ENCODE data around the gene VDAC2. TPM values are rescaled to one million over a fixed set of nuclear protein-coding genes. Genes with fewer than 3 reads are reported as not detected.

VDAC2 gene
- total and polyA plus RNA-seq, 10 of the 15 experiments (the other 5 are each of a cell fraction or from before 2014, with no cell fraction given) = 73.4 to 294 (median 146) TPM

- no peak for TF ChIP-seq CUX1 (IDR thresholded peaks at IDR 0.05; ENCODE audit: insufficient replicate concordance, low read depth, low read length)
- TF ChIP-seq MXI1 (IDR thresholded peaks at IDR 0.05; ENCODE audit: low read depth, low read length) = no peak
- peak; percentile 93 for TF ChIP-seq HDGF (IDR thresholded peaks at IDR 0.05)
- TF ChIP-seq CEBPZ (IDR thresholded peaks at IDR 0.05; ENCODE audit: low read depth, low read length) = no peak
- TF ChIP-seq, protein P1, sequence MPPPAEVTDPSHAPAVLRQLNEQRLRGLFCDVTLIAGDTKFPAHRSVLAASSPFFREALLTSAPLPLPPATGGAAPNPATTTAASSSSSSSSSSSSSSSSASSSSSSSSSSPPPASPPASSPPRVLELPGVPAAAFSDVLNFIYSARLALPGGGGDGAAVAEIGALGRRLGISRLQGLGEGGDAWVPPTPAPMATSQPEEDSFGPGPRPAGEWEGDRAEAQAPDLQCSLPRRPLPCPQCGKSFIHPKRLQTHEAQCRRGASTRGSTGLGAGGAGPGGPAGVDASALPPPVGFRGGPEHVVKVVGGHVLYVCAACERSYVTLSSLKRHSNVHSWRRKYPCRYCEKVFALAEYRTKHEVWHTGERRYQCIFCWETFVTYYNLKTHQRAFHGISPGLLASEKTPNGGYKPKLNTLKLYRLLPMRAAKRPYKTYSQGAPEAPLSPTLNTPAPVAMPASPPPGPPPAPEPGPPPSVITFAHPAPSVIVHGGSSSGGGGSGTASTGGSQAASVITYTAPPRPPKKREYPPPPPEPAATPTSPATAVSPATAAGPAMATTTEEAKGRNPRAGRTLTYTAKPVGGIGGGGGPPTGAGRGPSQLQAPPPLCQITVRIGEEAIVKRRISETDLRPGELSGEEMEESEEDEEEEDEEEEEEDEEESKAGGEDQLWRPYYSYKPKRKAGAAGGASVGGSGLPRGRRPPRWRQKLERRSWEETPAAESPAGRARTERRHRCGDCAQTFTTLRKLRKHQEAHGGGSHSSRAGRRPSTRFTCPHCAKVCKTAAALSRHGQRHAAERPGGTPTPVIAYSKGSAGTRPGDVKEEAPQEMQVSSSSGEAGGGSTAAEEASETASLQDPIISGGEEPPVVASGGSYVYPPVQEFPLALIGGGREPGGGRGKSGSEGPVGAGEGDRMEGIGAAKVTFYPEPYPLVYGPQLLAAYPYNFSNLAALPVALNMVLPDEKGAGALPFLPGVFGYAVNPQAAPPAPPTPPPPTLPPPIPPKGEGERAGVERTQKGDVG (CRISPR knock-in tag; IDR thresholded peaks at IDR 0.05) = no peak
- TF ChIP-seq SMAD5 (IDR thresholded peaks at IDR 0.05; ENCODE audit: low read depth) = no peak
- TF ChIP-seq SIX5 (IDR thresholded peaks at IDR 0.05; ENCODE audit: low read depth, low read length, severe bottlenecking) = no peak
- TF ChIP-seq, protein P2, sequence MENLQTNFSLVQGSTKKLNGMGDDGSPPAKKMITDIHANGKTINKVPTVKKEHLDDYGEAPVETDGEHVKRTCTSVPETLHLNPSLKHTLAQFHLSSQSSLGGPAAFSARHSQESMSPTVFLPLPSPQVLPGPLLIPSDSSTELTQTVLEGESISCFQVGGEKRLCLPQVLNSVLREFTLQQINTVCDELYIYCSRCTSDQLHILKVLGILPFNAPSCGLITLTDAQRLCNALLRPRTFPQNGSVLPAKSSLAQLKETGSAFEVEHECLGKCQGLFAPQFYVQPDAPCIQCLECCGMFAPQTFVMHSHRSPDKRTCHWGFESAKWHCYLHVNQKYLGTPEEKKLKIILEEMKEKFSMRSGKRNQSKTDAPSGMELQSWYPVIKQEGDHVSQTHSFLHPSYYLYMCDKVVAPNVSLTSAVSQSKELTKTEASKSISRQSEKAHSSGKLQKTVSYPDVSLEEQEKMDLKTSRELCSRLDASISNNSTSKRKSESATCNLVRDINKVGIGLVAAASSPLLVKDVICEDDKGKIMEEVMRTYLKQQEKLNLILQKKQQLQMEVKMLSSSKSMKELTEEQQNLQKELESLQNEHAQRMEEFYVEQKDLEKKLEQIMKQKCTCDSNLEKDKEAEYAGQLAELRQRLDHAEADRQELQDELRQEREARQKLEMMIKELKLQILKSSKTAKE (IDR thresholded peaks at IDR 0.05; ENCODE audit: low read depth, poor library complexity, severe bottlenecking) = no peak
- TF ChIP-seq CREM (IDR thresholded peaks at IDR 0.05; ENCODE audit: low read depth) = peak; percentile 74
- TF ChIP-seq ZNF207 (IDR thresholded peaks at IDR 0.05; ENCODE audit: borderline replicate concordance) = no peak
- TF ChIP-seq ZSCAN29 (IDR thresholded peaks at IDR 0.05) = no peak
- no peak for TF ChIP-seq ASH2L (IDR thresholded peaks at IDR 0.05; ENCODE audit: borderline replicate concordance, low read depth)
- TF ChIP-seq TAF1 (IDR thresholded peaks at IDR 0.05; ENCODE audit: borderline replicate concordance, low read depth, low read length) = no peak
- TF ChIP-seq POU2F2 (IDR thresholded peaks at IDR 0.05; ENCODE audit: borderline replicate concordance, low read depth, low read length) = no peak
- TF ChIP-seq POLR2AphosphoS5 (IDR thresholded peaks at IDR 0.05; ENCODE audit: low read length) = no peak
- peak in 1 of 2 experiments; percentile 37; a peak in 1 of 4 replicates for TF ChIP-seq BHLHE40 (IDR thresholded peaks at IDR 0.05; ENCODE audit: borderline replicate concordance in 1 of 2, low read depth in 2 of 2, low read length in 1 of 2)
Observed at GRCh38 chr10:75230600-75231038, 20.0 kb downstream of the VDAC2 start (continued).
